H7 (cell line): ENCODE results near the gene FBXW5. TPM values are rescaled to one million over a fixed set of nuclear protein-coding genes. Genes with fewer than 3 reads are reported as not detected.

Experiments used
- DNase-seq: peaks from one replicate; pipeline ENCODE4 v3.0.0; 2012
- H3K27me3 ChIP-seq: 2 replicates; pipeline ENCODE4 v1.6.0; 2011; ENCODE audit warnings: mild to moderate bottlenecking, low read length; ENCODE audit not compliant: control insufficient read depth, insufficient read depth
- H3K36me3 ChIP-seq: replicated peaks from 2 replicates; pipeline ENCODE4 v1.5.1; 2011; ENCODE audit warnings: low read length; ENCODE audit not compliant: control insufficient read depth, insufficient read depth
- H3K4me3 ChIP-seq: 2 replicates; pipeline ENCODE4 v1.5.1; 2011; ENCODE audit warnings: low read depth, mild to moderate bottlenecking, control low read depth, low read length, moderate library complexity; ENCODE audit not compliant: insufficient read depth
- total RNA-seq: library from RNA; depleted of rRNA; stranded (reverse); fragments of >200 nt; shearing (Covaris generic); gene quantifications from 2 replicates; pipeline ENCODE4 v1.2.3, GENCODE V29; 2014

FBXW5 gene
- total RNA-seq, 1 experiment from 2014 or later, result 97.5 TPM

GRCh38 chr9:136970361-136970760 lies 25.8 kb upstream of the FBXW5 start:
- H3K4me3 ChIP-seq, result no peak overlapping the region
- H3K27me3 ChIP-seq, result no peaks in the 10 kb centered on the region
- H3K36me3 ChIP-seq, result no peaks in the 10 kb centered on the region
- DNase-seq, result no peak

GRCh38 chr9:136969774-136970173 lies 25.2 kb upstream of the FBXW5 start:
- DNase-seq, result no peak
- no peaks in the 10 kb centered on the region for H3K27me3 ChIP-seq
- H3K36me3 ChIP-seq, result no peaks in the 10 kb centered on the region
- H3K4me3 ChIP-seq, result no peak overlapping the region

GRCh38 chr9:136969150-136969549 lies 24.6 kb upstream of the FBXW5 start:
- Histone ChIP-seq H3K27me3 (no peaks in the 10 kb centered on the region), H3K4me3 (no peak overlapping the region), H3K36me3 (no peaks in the 10 kb centered on the region)
- no peak for DNase-seq

DNA sequence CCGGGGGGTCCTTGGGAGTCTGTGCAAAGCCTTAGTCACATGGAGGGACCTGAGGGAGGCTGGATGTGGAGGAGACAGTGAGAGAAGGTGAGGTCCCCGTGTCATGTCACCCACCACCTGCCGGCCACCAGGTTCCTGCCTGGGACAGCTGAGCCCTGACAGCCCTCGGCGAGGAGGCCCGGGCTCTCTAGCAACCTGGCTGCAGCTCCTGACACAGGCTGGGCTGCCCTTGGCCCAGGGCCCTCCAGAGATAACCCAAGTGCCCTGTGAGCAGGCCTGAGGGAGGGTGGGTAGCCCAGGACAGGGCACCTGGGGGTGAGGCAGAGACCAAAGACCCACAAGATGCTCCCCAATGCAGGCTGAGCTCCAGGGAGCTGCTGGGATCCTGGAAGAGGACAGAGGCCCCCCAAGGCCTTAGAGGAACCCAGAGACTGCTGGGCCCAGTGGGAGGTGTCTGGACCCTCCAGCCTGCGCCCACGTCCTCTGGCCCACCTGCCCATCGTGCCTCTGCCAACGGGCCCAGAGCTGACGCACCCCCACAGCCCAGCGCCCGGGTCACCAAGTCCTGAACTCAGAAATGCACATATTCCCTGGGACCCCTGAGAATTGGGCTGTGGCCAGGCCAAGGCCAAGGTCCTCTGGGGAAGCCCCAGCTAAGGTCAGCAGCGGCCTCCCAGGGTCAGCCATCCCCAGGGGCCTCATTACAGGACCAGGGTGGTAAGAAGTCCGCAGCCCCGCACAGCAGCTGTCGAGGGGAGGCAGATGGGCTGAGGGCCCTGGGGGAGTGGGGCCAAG lies 24.0 kb upstream of the FBXW5 start:
- Histone ChIP-seq H3K4me3 (no peak overlapping the region), H3K27me3 (no peaks in the 10 kb centered on the region), H3K36me3 (no peaks in the 10 kb centered on the region)
- no peak for DNase-seq

GRCh38 chr9:136965771-136966484 lies 21.4 kb upstream of the FBXW5 start:
- DNase-seq, result no peak
- no peaks in the 10 kb centered on the region for H3K36me3 ChIP-seq
- no peaks in the 10 kb centered on the region for H3K27me3 ChIP-seq
- H3K4me3 ChIP-seq, result no peak overlapping the region

- Histone ChIP-seq H3K36me3 (no peaks in the 10 kb centered on the region), H3K27me3 (no peaks in the 10 kb centered on the region), H3K4me3 (no peak overlapping the region)
- DNase-seq, result no peak
Measured at GRCh38 chr9:136964833-136965422, 20.4 kb upstream of the FBXW5 start.

DNA sequence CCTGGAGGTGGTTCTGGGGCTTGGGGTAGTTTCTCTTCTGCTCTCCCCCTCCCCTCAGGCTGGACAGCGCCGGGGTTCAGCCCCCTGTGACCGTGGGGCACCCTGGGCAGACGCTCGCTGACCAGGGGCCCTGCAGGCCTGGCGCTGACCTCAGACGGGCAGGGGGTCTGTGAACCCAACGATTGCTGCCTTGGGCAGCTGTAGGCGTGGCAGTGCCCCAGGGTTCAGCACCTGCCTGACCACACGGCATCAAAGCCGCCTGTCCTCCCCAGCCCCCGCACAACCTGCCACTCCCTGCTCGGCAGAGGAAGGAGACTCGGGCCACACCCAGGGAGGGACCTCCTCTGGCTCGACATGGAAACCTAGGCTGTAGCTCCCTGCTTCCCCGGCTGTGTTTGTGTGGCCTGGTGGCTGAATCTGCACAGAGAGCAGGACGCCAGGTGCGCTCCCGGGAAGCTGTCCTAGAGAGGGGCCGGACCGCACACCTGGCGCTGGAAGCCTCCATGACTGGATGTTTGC lies 19.7 kb upstream of the FBXW5 start:
- DNase-seq, result no peak
- no peaks in the 10 kb centered on the region for H3K36me3 ChIP-seq

DNA sequence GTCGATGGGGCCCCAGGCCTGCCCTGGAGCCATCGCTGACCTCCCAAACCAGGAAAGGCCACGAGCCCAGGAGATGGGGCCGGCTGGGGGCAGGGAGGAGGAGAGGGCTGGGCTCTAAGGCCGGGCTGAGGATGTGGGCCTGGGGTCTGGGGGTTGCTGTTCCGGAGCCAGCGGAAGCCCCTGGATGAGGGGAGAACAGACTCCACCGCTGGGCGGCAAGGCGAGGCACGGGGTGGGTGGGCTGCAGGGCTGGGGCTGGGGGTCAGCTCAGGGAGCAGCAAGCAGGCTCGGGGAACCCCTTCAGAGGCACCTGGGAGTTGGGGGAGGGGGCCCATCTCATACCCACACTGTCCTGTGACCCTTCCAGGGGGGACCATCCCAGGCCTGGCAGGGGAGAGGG lies 19.2 kb upstream of the FBXW5 start:
- no peak for DNase-seq
- H3K27me3 ChIP-seq, result no peaks in the 10 kb centered on the region
- H3K4me3 ChIP-seq, result no peak overlapping the region
- H3K36me3 ChIP-seq, result no peaks in the 10 kb centered on the region

More for the DNA sequence above, 19.7 kb upstream of the FBXW5 start:
- H3K4me3 ChIP-seq, result no peak overlapping the region
- no peaks in the 10 kb centered on the region for H3K27me3 ChIP-seq

GRCh38 chr9:136963341-136963740 lies 18.8 kb upstream of the FBXW5 start:
- DNase-seq, result no peak
- H3K36me3 ChIP-seq, result no peaks in the 10 kb centered on the region
- H3K27me3 ChIP-seq, result no peaks in the 10 kb centered on the region
- H3K4me3 ChIP-seq, result no peak overlapping the region

- H3K27me3 ChIP-seq, result no peaks in the 10 kb centered on the region
- no peaks in the 10 kb centered on the region for H3K36me3 ChIP-seq
- no peak for DNase-seq
- H3K4me3 ChIP-seq, result no peak overlapping the region
Measured at GRCh38 chr9:136962701-136963248, 18.2 kb upstream of the FBXW5 start.

- H3K36me3 ChIP-seq, result no peaks in the 10 kb centered on the region
- DNase-seq, result no peak
- H3K27me3 ChIP-seq, result no peaks in the 10 kb centered on the region
- H3K4me3 ChIP-seq, result no peak overlapping the region
Measured at GRCh38 chr9:136962163-136962562, 17.6 kb upstream of the FBXW5 start.

- H3K36me3 ChIP-seq, result no peaks in the 10 kb centered on the region
- H3K27me3 ChIP-seq, result no peaks in the 10 kb centered on the region
- no peak for DNase-seq
- H3K4me3 ChIP-seq, result no peak overlapping the region
Measured at GRCh38 chr9:136961279-136962065, 16.9 kb upstream of the FBXW5 start.

GRCh38 chr9:136960938-136961275 lies 16.4 kb upstream of the FBXW5 start:
- Histone ChIP-seq H3K27me3 (no peaks in the 10 kb centered on the region), H3K36me3 (no peaks in the 10 kb centered on the region), H3K4me3 (no peak overlapping the region)
- no peak for DNase-seq
